ENCODE data around the gene TRMT10A. TPM values are rescaled to one million over a fixed set of nuclear protein-coding genes. Genes with fewer than 3 reads are reported as not detected.
A peak's percentile ranks its signal among the peaks of the same experiment; 100 is the strongest.

Gene TRMT10A
- 4.6 and 5.9 TPM in 2 replicates for total RNA-seq (2021)
- long read RNA-seq, transcript TRMT10A-202 (8 exons, 1,638 nt): major isoform, 14 of 42 reads
- long read RNA-seq, transcript TRMT10A-203 (8 exons, 3,516 nt): minor isoform, 6 of 42 reads
- long read RNA-seq, partial matches to known transcripts: 2 of 42 reads
- long read RNA-seq, other reads (novel, unspliced or antisense): 20 of 42 reads

GRCh38 chr4:99563310-99564186 is at the start of gene TRMT10A:
Gene TRMT10A, minus strand, starts transcription at chr4:99564039. Its CDS starts 4,701 bp downstream, at chr4:99559338.
- H3K4me1 ChIP-seq (ENCODE audit: insufficient read depth, low read length): no peaks in the 10 kb centered on the region
- no peaks in the 10 kb centered on the region for H3K79me1 ChIP-seq (ENCODE audit: insufficient read depth, low read depth, low read length, poor library complexity, severe bottlenecking)
- H3K18ac ChIP-seq (ENCODE audit: insufficient read length, low read depth, low read length): peak within 1 kb of the TSS; percentile 96
- H2AFZ ChIP-seq (ENCODE audit: low read length): peak within 1 kb of the TSS; percentile 97
- no peaks in the 10 kb centered on the region for H3K27me3 Mint-ChIP-seq (ENCODE audit: low read depth)
- no peak within 1 kb of the TSS; the same call in 1 of the 2 replicates for H3K4ac ChIP-seq (ENCODE audit: low read depth, low read length)
- no peak within 1 kb of the TSS for H3T11ph ChIP-seq (ENCODE audit: low read length)
- no peaks in the 10 kb centered on the region for H3K36me3 Mint-ChIP-seq (ENCODE audit: insufficient read depth in 1 of 3, low read depth in 3 of 3)
- H3K23ac ChIP-seq (ENCODE audit: insufficient read length, low read depth, low read length): no peak within 1 kb of the TSS
- no peaks in the 10 kb centered on the region for H4K20me1 ChIP-seq (ENCODE audit: control insufficient read depth, insufficient read depth, insufficient read length)
- H3K4me2 ChIP-seq (ENCODE audit: insufficient read depth, insufficient read length, low read length): peak within 1 kb of the TSS; percentile 59
- no peaks in the 10 kb centered on the region for H3K9me3 ChIP-seq (ENCODE audit: control insufficient read depth, low read depth, low read length)
- peak within 1 kb of the TSS; percentile 24 for H3K27ac ChIP-seq (ENCODE audit: insufficient read length, low read depth, low read length)
- no peak within 1 kb of the TSS for H3K56ac ChIP-seq (ENCODE audit: insufficient read length, low read depth, low read length)
- H2BK5ac ChIP-seq (ENCODE audit: insufficient read length, low read length): no peak within 1 kb of the TSS
- no peak within 1 kb of the TSS for H4K91ac ChIP-seq (ENCODE audit: insufficient read length, low read depth, low read length)
- no peak within 1 kb of the TSS for H2AK5ac ChIP-seq (ENCODE audit: insufficient read length, low read length)
- no peak within 1 kb of the TSS for H2BK20ac ChIP-seq (ENCODE audit: low read depth, low read length, poor library complexity, severe bottlenecking)
- H4K5ac ChIP-seq (ENCODE audit: insufficient read length, low read depth, low read length): no peak within 1 kb of the TSS
- H3K9ac ChIP-seq (ENCODE audit: extremely low read depth, insufficient read length, low read length): peak within 1 kb of the TSS; percentile 84
- H3K27ac Mint-ChIP-seq: peak within 1 kb of the TSS; percentile 98 to 100 (median 99)
- DNase-seq: peak; percentile 98
- H2BK120ac ChIP-seq (ENCODE audit: low read depth, low read length, poor library complexity, severe bottlenecking): no peak within 1 kb of the TSS
- no CpG with 5 or more reads among the region's 48 CpGs for WGBS (ENCODE audit: extremely low coverage, insufficient read length, low lambda C conversion rate)
- no peaks in the 10 kb centered on the region for H3K27me3 ChIP-seq (ENCODE audit: insufficient read depth, low read length)
- no peak within 1 kb of the TSS for H4K8ac ChIP-seq (replicated peaks; ENCODE audit: insufficient read length, low read depth, low read length)
- H3K4me3 Mint-ChIP-seq: peak within 1 kb of the TSS; percentile 92 to 95
- H3K23me2 ChIP-seq (ENCODE audit: insufficient read length, low read depth, low read length, poor library complexity, severe bottlenecking): no peaks in the 10 kb centered on the region
- H3K14ac ChIP-seq (ENCODE audit: insufficient read depth, low read length): peak within 1 kb of the TSS; percentile 97; the same call in 1 of the 2 replicates
- H2BK12ac ChIP-seq (ENCODE audit: insufficient read length, low read depth, low read length): no peak within 1 kb of the TSS
- no peak; the same call in 2 of the 3 replicates for TF ChIP-seq CTCF (conservative IDR thresholded peaks at IDR 0.05)
- H3K79me2 ChIP-seq (ENCODE audit: insufficient read depth, low read length): no peaks in the 10 kb centered on the region
- peaks cover 0 to 6% of the 10 kb centered on the region in 2 experiments; a peak in 2 of 4 replicates for H3K4me1 Mint-ChIP-seq
- no peaks in the 10 kb centered on the region for H3K9me3 Mint-ChIP-seq
- no peak within 1 kb of the TSS for H2BK15ac ChIP-seq (ENCODE audit: low read depth, low read length)

Measured in H9 (cell line).